A204.1 (cell line): Measurements from ENCODE around the gene SEMA5A.

Source experiments
- FAIRE-seq: peaks from 2 replicates; lab custom pipeline; 2012; peaks lifted over from hg19 to GRCh38; lab: Jason Lieb, UNC

The SEMA5A gene

GRCh38 chr5:9473624-9474023, 72.3 kb downstream of the SEMA5A start:
- no peak for FAIRE-seq

GRCh38 chr5:9470410-9470809, 75.5 kb downstream of the SEMA5A start:
- FAIRE-seq = no peak

GRCh38 chr5:9468060-9468388, 77.9 kb downstream of the SEMA5A start:
- FAIRE-seq = no peak

- no peak for FAIRE-seq
Observed at GRCh38 chr5:9467199-9468059, 78.4 kb downstream of the SEMA5A start.

- FAIRE-seq = no peak
Observed at GRCh38 chr5:9466697-9467096, 79.2 kb downstream of the SEMA5A start.

- FAIRE-seq = no peak
Observed at GRCh38 chr5:9464478-9464877, 81.4 kb downstream of the SEMA5A start.

- FAIRE-seq = no peak
Observed at GRCh38 chr5:9462109-9462508, 83.8 kb downstream of the SEMA5A start.

GRCh38 chr5:9460885-9461645, 84.8 kb downstream of the SEMA5A start:
- FAIRE-seq = no peak

GRCh38 chr5:9456435-9457042, 89.3 kb downstream of the SEMA5A start:
- no peak for FAIRE-seq

GRCh38 chr5:9455826-9456434, 89.9 kb downstream of the SEMA5A start:
- no peak for FAIRE-seq

- no peak for FAIRE-seq
Observed at GRCh38 chr5:9454491-9454890, 91.4 kb downstream of the SEMA5A start.

- FAIRE-seq = no peak
Observed at GRCh38 chr5:9454012-9454481, 91.8 kb downstream of the SEMA5A start.

- FAIRE-seq = no peak
Observed at GRCh38 chr5:9453480-9454011, 92.3 kb downstream of the SEMA5A start.

- FAIRE-seq = no peak
Observed at GRCh38 chr5:9452181-9452580, 93.7 kb downstream of the SEMA5A start.

- FAIRE-seq = no peak
Observed at GRCh38 chr5:9451037-9451436, 94.8 kb downstream of the SEMA5A start.

- no peak for FAIRE-seq
Observed at GRCh38 chr5:9447691-9448090, 98.2 kb downstream of the SEMA5A start.

GRCh38 chr5:9445826-9446388, 100.0 kb downstream of the SEMA5A start:
- no peak for FAIRE-seq

GRCh38 chr5:9444346-9444745, 101.5 kb downstream of the SEMA5A start:
- no peak for FAIRE-seq

- FAIRE-seq = no peak
Observed at GRCh38 chr5:9441610-9442009, 104.3 kb downstream of the SEMA5A start.

- no peak for FAIRE-seq
Observed at GRCh38 chr5:9440517-9440916, 105.4 kb downstream of the SEMA5A start.

- no peak for FAIRE-seq
Observed at GRCh38 chr5:9439531-9440292, 106.2 kb downstream of the SEMA5A start.
